K562 (cell line): Measurements from ENCODE around the gene TEDC1.

Experiments
- GTF2F1 ChIP-seq: IDR thresholded peaks from 2 replicates; pipeline ENCODE4 v1.6.1; 2011; ENCODE audit warnings: low read depth, low read length, improper control_type of control experiment
- POLR2A ChIP-seq: fragments of 450-650 bp; conservative IDR thresholded peaks from 2 replicates; pipeline ENCODE4 v1.6.1; 2016
- POU5F1 ChIP-seq: fragments of 150-350 bp; IDR thresholded peaks from 2 replicates; pipeline ENCODE4 v1.6.1; 2014; ENCODE audit warnings: borderline replicate concordance, low read length, low read depth, mild to moderate bottlenecking; ENCODE audit not compliant: partially characterized antibody
- PRPF4 ChIP-seq: fragments of 200-400 bp; formaldehyde crosslinking; IDR thresholded peaks from one replicate; pipeline ENCODE4 v1.6.1; 2017; ENCODE audit warnings: low read length, low read depth, mild to moderate bottlenecking; ENCODE audit not compliant: insufficient read depth, poor library complexity, severe bottlenecking
- TOE1 ChIP-seq, 2 experiments: fragments of 450-650 bp in 1 of 2; sonication (generic) in 1 of 2; formaldehyde crosslinking in 1 of 2; IDR thresholded peaks; 2 replicates each; pipeline versions ENCODE4 v1.7.1 to v1.8.0; 2016 to 2022; ENCODE audit warnings: borderline replicate concordance in 2 of 2, mild to moderate bottlenecking in 2 of 2, antibody characterized with exemption in 1 of 2, inconsistent platforms in 1 of 2, low read depth in 1 of 2, missing genetic modification reagents in 1 of 2, moderate library complexity in 1 of 2
- ZNF165 ChIP-seq: fragments of 250-450 bp; sonication (Bioruptor Pico); IDR thresholded peaks from 2 replicates; pipeline ENCODE4 v1.4.0; 2020; ENCODE audit warnings: borderline replicate concordance
- ZNF316 ChIP-seq: fragments of 450-650 bp; IDR thresholded peaks from 2 replicates; pipeline ENCODE4 v1.6.1; 2016
- TF ChIP-seq, protein P1 (sequence below): fragments of 200-800 bp; sonication (Bioruptor generic); IDR thresholded peaks from 2 replicates; pipeline ENCODE4 v1.6.1; 2017; ENCODE audit warnings: missing genetic modification characterization, missing compliant biosample characterization
- TF ChIP-seq, protein P2 (sequence below), 3 experiments: IDR thresholded peaks in 2 of 3; conservative IDR thresholded peaks in 1 of 3; 2 replicates each; pipeline ENCODE4 v1.5.1; 2011 to 2012; ENCODE audit warnings: low read length in 3 of 3, mild to moderate bottlenecking in 3 of 3, control low read depth in 2 of 3, improper control_type of control experiment in 1 of 3, inconsistent platforms in 1 of 3, low read depth in 1 of 3, mixed read lengths in 1 of 3, moderate library complexity in 1 of 3; ENCODE audit not compliant: insufficient read depth in 2 of 3
- TF ChIP-seq, protein P3 (sequence below): fragments of 250-450 bp; sonication (Bioruptor Pico); IDR thresholded peaks from 2 replicates; pipeline ENCODE4 v1.8.0; 2021; ENCODE audit warnings: moderate library complexity, mild to moderate bottlenecking, inconsistent platforms

DNA sequence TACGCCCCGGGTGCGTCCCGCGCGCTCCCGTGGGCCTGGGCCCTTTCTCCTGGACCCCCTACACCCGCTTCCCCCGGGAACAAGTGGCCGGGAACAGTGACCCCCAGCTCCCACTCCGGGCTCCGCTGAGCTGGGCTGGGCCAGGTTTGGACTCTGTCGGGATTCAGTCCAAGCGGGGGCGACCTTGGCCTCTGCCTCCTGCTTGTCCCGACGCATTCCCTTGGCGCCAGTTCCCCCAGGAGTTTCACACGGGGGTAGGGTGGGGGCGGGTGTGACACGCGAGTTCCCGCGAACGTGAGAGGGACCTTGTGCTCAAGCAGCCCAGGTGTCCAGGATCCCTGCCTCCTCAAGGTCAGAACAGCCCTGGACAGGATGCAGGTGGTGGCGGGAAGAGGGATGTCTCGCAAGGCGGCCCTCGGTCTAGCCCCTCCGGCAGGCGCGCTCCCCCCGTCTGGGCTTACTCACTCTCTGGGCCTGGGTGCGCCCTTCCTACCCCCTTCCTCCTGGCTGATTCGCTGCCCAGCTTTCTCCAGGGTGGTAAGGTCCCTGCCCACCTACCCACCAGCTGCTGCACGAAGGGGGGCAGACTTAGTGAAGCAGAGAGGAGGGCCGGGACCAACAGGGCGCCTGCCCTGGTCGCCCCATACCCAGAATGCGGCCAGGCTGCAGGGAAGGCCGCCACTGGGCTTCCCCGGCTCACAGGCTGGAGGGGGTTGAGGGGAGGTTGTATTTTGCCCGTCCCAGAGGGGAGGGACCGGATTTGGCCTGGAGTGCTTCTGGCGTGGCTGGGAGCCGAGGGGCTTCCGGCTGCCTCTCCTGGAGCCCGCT lies 15.6 kb upstream of the TEDC1 start:
- TF ChIP-seq POLR2A (no peak), TOE1 (IDR thresholded peaks at IDR 0.05; ENCODE audit: borderline replicate concordance) (no peak), TOE1 (CRISPR knock-in tag; IDR thresholded peaks at IDR 0.05; ENCODE audit: borderline replicate concordance, low read depth) (no peak), POU5F1 (no peak), ZNF316 (no peak), GTF2F1 (no peak), ZNF165 (CRISPR knock-in tag) (no peak), PRPF4 (no peak)
- TF ChIP-seq, protein P1, sequence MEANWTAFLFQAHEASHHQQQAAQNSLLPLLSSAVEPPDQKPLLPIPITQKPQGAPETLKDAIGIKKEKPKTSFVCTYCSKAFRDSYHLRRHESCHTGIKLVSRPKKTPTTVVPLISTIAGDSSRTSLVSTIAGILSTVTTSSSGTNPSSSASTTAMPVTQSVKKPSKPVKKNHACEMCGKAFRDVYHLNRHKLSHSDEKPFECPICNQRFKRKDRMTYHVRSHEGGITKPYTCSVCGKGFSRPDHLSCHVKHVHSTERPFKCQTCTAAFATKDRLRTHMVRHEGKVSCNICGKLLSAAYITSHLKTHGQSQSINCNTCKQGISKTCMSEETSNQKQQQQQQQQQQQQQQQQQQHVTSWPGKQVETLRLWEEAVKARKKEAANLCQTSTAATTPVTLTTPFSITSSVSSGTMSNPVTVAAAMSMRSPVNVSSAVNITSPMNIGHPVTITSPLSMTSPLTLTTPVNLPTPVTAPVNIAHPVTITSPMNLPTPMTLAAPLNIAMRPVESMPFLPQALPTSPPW: no peak
- TF ChIP-seq, protein P2, sequence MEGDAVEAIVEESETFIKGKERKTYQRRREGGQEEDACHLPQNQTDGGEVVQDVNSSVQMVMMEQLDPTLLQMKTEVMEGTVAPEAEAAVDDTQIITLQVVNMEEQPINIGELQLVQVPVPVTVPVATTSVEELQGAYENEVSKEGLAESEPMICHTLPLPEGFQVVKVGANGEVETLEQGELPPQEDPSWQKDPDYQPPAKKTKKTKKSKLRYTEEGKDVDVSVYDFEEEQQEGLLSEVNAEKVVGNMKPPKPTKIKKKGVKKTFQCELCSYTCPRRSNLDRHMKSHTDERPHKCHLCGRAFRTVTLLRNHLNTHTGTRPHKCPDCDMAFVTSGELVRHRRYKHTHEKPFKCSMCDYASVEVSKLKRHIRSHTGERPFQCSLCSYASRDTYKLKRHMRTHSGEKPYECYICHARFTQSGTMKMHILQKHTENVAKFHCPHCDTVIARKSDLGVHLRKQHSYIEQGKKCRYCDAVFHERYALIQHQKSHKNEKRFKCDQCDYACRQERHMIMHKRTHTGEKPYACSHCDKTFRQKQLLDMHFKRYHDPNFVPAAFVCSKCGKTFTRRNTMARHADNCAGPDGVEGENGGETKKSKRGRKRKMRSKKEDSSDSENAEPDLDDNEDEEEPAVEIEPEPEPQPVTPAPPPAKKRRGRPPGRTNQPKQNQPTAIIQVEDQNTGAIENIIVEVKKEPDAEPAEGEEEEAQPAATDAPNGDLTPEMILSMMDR (IDR thresholded peaks at IDR 0.05 in 2 of 3, conservative IDR thresholded peaks at IDR 0.05 in 1 of 3; ENCODE audit: insufficient read depth in 2 of 3, low read depth in 1 of 3, low read length in 3 of 3): no peak
- TF ChIP-seq, protein P3, sequence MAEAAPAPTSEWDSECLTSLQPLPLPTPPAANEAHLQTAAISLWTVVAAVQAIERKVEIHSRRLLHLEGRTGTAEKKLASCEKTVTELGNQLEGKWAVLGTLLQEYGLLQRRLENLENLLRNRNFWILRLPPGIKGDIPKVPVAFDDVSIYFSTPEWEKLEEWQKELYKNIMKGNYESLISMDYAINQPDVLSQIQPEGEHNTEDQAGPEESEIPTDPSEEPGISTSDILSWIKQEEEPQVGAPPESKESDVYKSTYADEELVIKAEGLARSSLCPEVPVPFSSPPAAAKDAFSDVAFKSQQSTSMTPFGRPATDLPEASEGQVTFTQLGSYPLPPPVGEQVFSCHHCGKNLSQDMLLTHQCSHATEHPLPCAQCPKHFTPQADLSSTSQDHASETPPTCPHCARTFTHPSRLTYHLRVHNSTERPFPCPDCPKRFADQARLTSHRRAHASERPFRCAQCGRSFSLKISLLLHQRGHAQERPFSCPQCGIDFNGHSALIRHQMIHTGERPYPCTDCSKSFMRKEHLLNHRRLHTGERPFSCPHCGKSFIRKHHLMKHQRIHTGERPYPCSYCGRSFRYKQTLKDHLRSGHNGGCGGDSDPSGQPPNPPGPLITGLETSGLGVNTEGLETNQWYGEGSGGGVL: no peak
